Choroid plexus epithelial cell (primary cell): Measurements from ENCODE around the gene RAB6A.
A peak's percentile ranks its signal among the peaks of the same experiment; 100 is the strongest.

Source experiments
- DNase-seq: peaks from one replicate; pipeline ENCODE4 v3.0.0-alpha.2; 2010; ENCODE audit warnings: low read depth
- H3K4me3 ChIP-seq: 2 replicates; pipeline ENCODE4 v1.5.1; 2011; ENCODE audit warnings: low read depth, mild to moderate bottlenecking, control low read depth, low read length, moderate library complexity
- CTCF ChIP-seq: conservative IDR thresholded peaks from 2 replicates; pipeline ENCODE4 v1.5.1; 2011; ENCODE audit warnings: low read depth, mild to moderate bottlenecking, control low read depth, inconsistent platforms, low read length, moderate library complexity

Gene RAB6A

DNA sequence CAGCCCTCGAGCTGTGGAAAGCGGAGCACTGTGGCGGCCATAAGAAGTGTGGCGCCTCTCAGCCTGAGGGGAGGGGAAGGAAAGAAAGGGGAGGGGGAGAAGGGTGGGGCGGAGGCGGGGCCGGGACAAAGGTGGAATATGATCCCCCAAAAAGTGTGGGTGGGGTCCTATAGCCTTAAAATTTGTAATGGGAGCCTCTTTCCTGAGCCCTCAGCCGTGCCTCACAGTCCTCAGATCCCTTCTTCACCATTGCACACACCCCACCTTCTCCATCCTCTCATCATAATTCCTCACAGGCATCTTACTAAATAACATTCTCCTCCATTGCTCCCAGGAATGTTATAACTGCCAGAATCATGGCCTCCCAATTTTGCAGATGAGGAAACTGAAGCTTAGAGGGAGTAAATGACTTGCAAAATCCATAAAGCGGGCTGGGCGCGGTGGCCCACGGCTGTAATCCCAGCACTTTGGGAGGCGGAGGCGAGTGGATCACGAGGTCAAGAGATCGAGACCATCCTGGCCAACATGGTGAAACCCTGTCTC, 600 bp upstream of the RAB6A start:
- peak overlapping the region; percentile 48 for H3K4me3 ChIP-seq
- TF ChIP-seq CTCF = no peak
- no peak for DNase-seq

- H3K4me3 ChIP-seq = peak overlapping the region; percentile 93
- TF ChIP-seq CTCF = no peak
- DNase-seq = peak; percentile 38
Observed at GRCh38 chr11:73760135-73760678, 667 bp downstream of the RAB6A start.

GRCh38 chr11:73759610-73760134, 1.2 kb downstream of the RAB6A start:
- TF ChIP-seq CTCF = peak; percentile 39

GRCh38 chr11:73758451-73758850, 2.4 kb downstream of the RAB6A start:
- DNase-seq = no peak
- no peak for TF ChIP-seq CTCF
- H3K4me3 ChIP-seq = peak overlapping the region; percentile 93

More at GRCh38 chr11:73759610-73760134, 1.2 kb downstream of the RAB6A start:
- DNase-seq = peak; percentile 50
- peak overlapping the region; percentile 93 for H3K4me3 ChIP-seq

- TF ChIP-seq CTCF = no peak
- no peak overlapping the region for H3K4me3 ChIP-seq
- DNase-seq = no peak
Observed at GRCh38 chr11:73757598-73757997, 3.3 kb downstream of the RAB6A start.

- no peak for TF ChIP-seq CTCF
- no peak overlapping the region for H3K4me3 ChIP-seq
- no peak for DNase-seq
Observed at GRCh38 chr11:73755670-73756069, 5.2 kb downstream of the RAB6A start.

- no peak overlapping the region for H3K4me3 ChIP-seq
- no peak for DNase-seq
- no peak for TF ChIP-seq CTCF
Observed at GRCh38 chr11:73753938-73754337, 6.9 kb downstream of the RAB6A start.
